Measurements from ENCODE around the gene TFAM.
A peak's percentile ranks its signal among the peaks of the same experiment; 100 is the strongest.
"Not testable (repeated sequence)": the region's sequence is repeated elsewhere in the genome, so short reads cannot be mapped to it uniquely, and the experiment has no call there.

TFAM gene

GRCh38 chr10:58373442-58373827 lies 11.8 kb upstream of the TFAM start:
- no peak for DNase-seq

GRCh38 chr10:58382489-58382995 lies 2.7 kb upstream of the TFAM start:
- no peak for DNase-seq

GRCh38 chr10:58384095-58384494 lies 1.1 kb upstream of the TFAM start:
- DNase-seq, result no peak

GRCh38 chr10:58384544-58384998 lies 639 bp upstream of the TFAM start:
- no peak for DNase-seq

GRCh38 chr10:58385784-58386112 lies 538 bp downstream of the TFAM start:
- peak; percentile 4 for DNase-seq

GRCh38 chr10:58389024-58389423 lies 3.8 kb downstream of the TFAM start:
- no peak for DNase-seq

- DNase-seq, result no peak
These were observed 8.1 kb downstream of the TFAM start for GRCh38 chr10:58393317-58393716.

GRCh38 chr10:58394471-58394870 lies 9.3 kb downstream of the TFAM start:
- no peak for DNase-seq

- no peak for DNase-seq
These were observed 10.8 kb downstream of the TFAM start for GRCh38 chr10:58396057-58396456.

GRCh38 chr10:58397830-58398229 lies 12.6 kb downstream of the TFAM start:
- DNase-seq, result no peak

GRCh38 chr10:58399410-58399809 lies 14.2 kb downstream of the TFAM start:
- DNase-seq, result no peak

- no peak for DNase-seq
These were observed 15.4 kb downstream of the TFAM start for GRCh38 chr10:58400609-58401008.

GRCh38 chr10:58404001-58404400 lies 18.8 kb downstream of the TFAM start:
- DNase-seq, result no peak

GRCh38 chr10:58409956-58410610 lies 24.9 kb downstream of the TFAM start:
- DNase-seq, result no peak

GRCh38 chr10:58412502-58412961 lies 27.3 kb downstream of the TFAM start:
- DNase-seq, result no peak

- no peak for DNase-seq
These were observed 29.2 kb downstream of the TFAM start for GRCh38 chr10:58414270-58415041.

GRCh38 chr10:58415757-58416156 lies 30.5 kb downstream of the TFAM start:
- DNase-seq, result no peak

GRCh38 chr10:58417902-58418301 lies 32.7 kb downstream of the TFAM start:
- DNase-seq, result not testable (repeated sequence)

- DNase-seq, result no peak
These were observed 39.0 kb downstream of the TFAM start for GRCh38 chr10:58424176-58424575.

- not testable (repeated sequence) for DNase-seq
These were observed 43.2 kb downstream of the TFAM start for GRCh38 chr10:58428436-58428835.

- DNase-seq, result no peak
These were observed 46.7 kb downstream of the TFAM start for GRCh38 chr10:58431903-58432302.

GRCh38 chr10:58433066-58433465 lies 47.9 kb downstream of the TFAM start:
- DNase-seq, result no peak

GRCh38 chr10:58433571-58433970 lies 48.4 kb downstream of the TFAM start:
- DNase-seq, result no peak

- peak; percentile 41 for DNase-seq
These were observed 50.2 kb downstream of the TFAM start for GRCh38 chr10:58435297-58435985.
